ENCODE results near the gene BACE2. TPM values are rescaled to one million over a fixed set of nuclear protein-coding genes. Genes with fewer than 3 reads are reported as not detected.
"Not testable (repeated sequence)": the region's sequence is repeated elsewhere in the genome, so short reads cannot be mapped to it uniquely, and the experiment has no call there.

The BACE2 gene
- total RNA-seq, 1 experiment from 2014 or later: 502 TPM

GRCh38 chr21:41269535-41269934, 101.6 kb downstream of the BACE2 start:
- in situ Hi-C loops (cut with HindIII; ENCODE audit: low pct_unique_long_range_greater_than_20kb, low sequenced_read_pairs): no loop called here
- DNase-seq (ENCODE audit: low read depth, low spot score): no peak

GRCh38 chr21:41277196-41277595, 109.2 kb downstream of the BACE2 start:
- in situ Hi-C loops (cut with HindIII; ENCODE audit: low pct_unique_long_range_greater_than_20kb, low sequenced_read_pairs): no loop called here
- DNase-seq (ENCODE audit: low read depth, low spot score): no peak

GRCh38 chr21:41277846-41278245, 109.9 kb downstream of the BACE2 start:
- in situ Hi-C loops (cut with HindIII; ENCODE audit: low pct_unique_long_range_greater_than_20kb, low sequenced_read_pairs): no loop called here
- DNase-seq (ENCODE audit: low read depth, low spot score): no peak

GRCh38 chr21:41280115-41280919, 112.4 kb downstream of the BACE2 start:
- DNase-seq (ENCODE audit: low read depth, low spot score): no peak
- in situ Hi-C loops (cut with HindIII; ENCODE audit: low pct_unique_long_range_greater_than_20kb, low sequenced_read_pairs): no loop called here

GRCh38 chr21:41282412-41282811, 114.5 kb downstream of the BACE2 start:
- no peak for DNase-seq (ENCODE audit: low read depth, low spot score)
- in situ Hi-C loops (cut with HindIII; ENCODE audit: low pct_unique_long_range_greater_than_20kb, low sequenced_read_pairs): no loop called here

GRCh38 chr21:41283211-41283818, 115.4 kb downstream of the BACE2 start:
- DNase-seq (ENCODE audit: low read depth, low spot score): peak; percentile 86
- in situ Hi-C loops (cut with HindIII; ENCODE audit: low pct_unique_long_range_greater_than_20kb, low sequenced_read_pairs): no loop called here

GRCh38 chr21:41289431-41289830, 121.5 kb downstream of the BACE2 start:
- no peak for DNase-seq (ENCODE audit: low read depth, low spot score)
- in situ Hi-C loops (cut with HindIII; ENCODE audit: low pct_unique_long_range_greater_than_20kb, low sequenced_read_pairs): no loop called here

GRCh38 chr21:41290106-41290799, 122.3 kb downstream of the BACE2 start:
- in situ Hi-C loops (cut with HindIII; ENCODE audit: low pct_unique_long_range_greater_than_20kb, low sequenced_read_pairs): no loop called here
- DNase-seq (ENCODE audit: low read depth, low spot score): no peak

GRCh38 chr21:41294548-41295231, 126.7 kb downstream of the BACE2 start:
- in situ Hi-C loops (cut with HindIII; ENCODE audit: low pct_unique_long_range_greater_than_20kb, low sequenced_read_pairs): no loop called here
- DNase-seq (ENCODE audit: low read depth, low spot score): no peak

GRCh38 chr21:41295721-41296254, 127.8 kb downstream of the BACE2 start:
- in situ Hi-C loops (cut with HindIII; ENCODE audit: low pct_unique_long_range_greater_than_20kb, low sequenced_read_pairs): no loop called here

GRCh38 chr21:41302976-41303375, 135.0 kb downstream of the BACE2 start:
- DNase-seq (ENCODE audit: low read depth, low spot score): peak; percentile 30
- in situ Hi-C loops (cut with HindIII; ENCODE audit: low pct_unique_long_range_greater_than_20kb, low sequenced_read_pairs): no loop called here

More at GRCh38 chr21:41295721-41296254, 127.8 kb downstream of the BACE2 start:
- DNase-seq (ENCODE audit: low read depth, low spot score): no peak

- in situ Hi-C loops (cut with HindIII; ENCODE audit: low pct_unique_long_range_greater_than_20kb, low sequenced_read_pairs): no loop called here
- DNase-seq (ENCODE audit: low read depth, low spot score): no peak
Measured at GRCh38 chr21:41304068-41304720, 136.2 kb downstream of the BACE2 start.

- in situ Hi-C loops (cut with HindIII; ENCODE audit: low pct_unique_long_range_greater_than_20kb, low sequenced_read_pairs): no loop called here
- DNase-seq (ENCODE audit: low read depth, low spot score): no peak
Measured at GRCh38 chr21:41307219-41307618, 139.3 kb downstream of the BACE2 start.

- in situ Hi-C loops (cut with HindIII; ENCODE audit: low pct_unique_long_range_greater_than_20kb, low sequenced_read_pairs); DNase-seq (ENCODE audit: low read depth, low spot score): not testable (repeated sequence)
Measured at GRCh38 chr21:41313285-41314164, 145.6 kb downstream of the BACE2 start.

GRCh38 chr21:41315726-41316125, 147.8 kb downstream of the BACE2 start:
- in situ Hi-C loops (cut with HindIII; ENCODE audit: low pct_unique_long_range_greater_than_20kb, low sequenced_read_pairs): no loop called here
- no peak for DNase-seq (ENCODE audit: low read depth, low spot score)

- no peak for DNase-seq (ENCODE audit: low read depth, low spot score)
- in situ Hi-C loops (cut with HindIII; ENCODE audit: low pct_unique_long_range_greater_than_20kb, low sequenced_read_pairs): no loop called here
Measured at GRCh38 chr21:41316200-41317062, 148.5 kb downstream of the BACE2 start, which contains the start of gene FAM3B. Gene FAM3B (plus strand): TSS chr21:41316801. CDS start chr21:41316880, 79 bp downstream.
